Peyer's patch (tissue), 4 donors: ENCODE measurements around the gene MEST. TPM values are rescaled to one million over a fixed set of nuclear protein-coding genes. Genes with fewer than 3 reads are reported as not detected.
"Not testable (repeated sequence)": the region's sequence is repeated elsewhere in the genome, so short reads cannot be mapped to it uniquely, and the experiment has no call there.

Experiments
- DNase-seq, 3 donors: peaks; one replicate each; pipeline ENCODE4 v3.0.0-alpha.2; 2017 to 2019
- H3K27ac ChIP-seq, 4 donors: fragments of 200-600 bp; sonication (generic); one replicate each; pipeline ENCODE4 v1.5.1; 2016 to 2019
- H3K27me3 ChIP-seq, 2 donors: fragments of 200-600 bp; sonication (generic); one replicate each; pipeline ENCODE4 v1.5.1; 2019
- H3K36me3 ChIP-seq, 3 donors: fragments of 200-600 bp; sonication (generic); one replicate each; pipeline ENCODE4 v1.5.1; 2016 to 2019
- H3K4me1 ChIP-seq, 4 donors: fragments of 200-600 bp; sonication (generic); one replicate each; pipeline ENCODE4 v1.5.1; 2016 to 2019
- H3K4me3 ChIP-seq, 4 donors: fragments of 200-600 bp; sonication (generic); 1 replicate in 3 of 4; 2 replicates in 1 of 4; pipeline ENCODE4 v1.5.1; 2016 to 2019; ENCODE audit warnings: mild to moderate bottlenecking in 1 of 4
- H3K9me3 ChIP-seq, 4 donors: fragments of 200-600 bp; sonication (generic); one replicate each; pipeline ENCODE4 v1.5.1; 2016 to 2019; ENCODE audit warnings: mild to moderate bottlenecking in 1 of 4
- POLR2A ChIP-seq, 2 donors: fragments of 450-650 bp; IDR thresholded peaks; one replicate each; pipeline ENCODE4 v1.5.1; 2017; ENCODE audit warnings: antibody characterized with exemption in 2 of 2, mild to moderate bottlenecking in 2 of 2, moderate library complexity in 2 of 2
- total RNA-seq, 4 donors: library from RNA; depleted of rRNA; stranded (reverse); fragments of >200 nt; gene quantifications; one replicate each; pipeline ENCODE4 v1.1.0, GENCODE V29; 2016
- TF ChIP-seq, protein P1 (sequence below), 6 experiments: fragments of 450-650 bp in 4 of 6; fragments of 200-600 bp in 2 of 6; sonication (generic) in 1 of 6; IDR thresholded peaks; one replicate each; pipeline ENCODE4 v1.5.1; 2017 to 2019; ENCODE audit warnings: antibody characterized with exemption in 6 of 6, mild to moderate bottlenecking in 3 of 6, moderate library complexity in 1 of 6

MEST gene
- total RNA-seq, 4 donors from 2014 or later: 11.6 to 36.1 (median 27.1) TPM

- H3K27ac ChIP-seq: no peak overlapping the region
- H3K9me3 ChIP-seq: no peaks in the 10 kb centered on the region
- no peaks in the 10 kb centered on the region for H3K27me3 ChIP-seq
- DNase-seq: no peak
- peaks cover 0 to 27% (median 0%) of the 10 kb centered on the region in 3 donors for H3K36me3 ChIP-seq
- H3K4me1 ChIP-seq: no peaks in the 10 kb centered on the region
- TF ChIP-seq, protein P1, sequence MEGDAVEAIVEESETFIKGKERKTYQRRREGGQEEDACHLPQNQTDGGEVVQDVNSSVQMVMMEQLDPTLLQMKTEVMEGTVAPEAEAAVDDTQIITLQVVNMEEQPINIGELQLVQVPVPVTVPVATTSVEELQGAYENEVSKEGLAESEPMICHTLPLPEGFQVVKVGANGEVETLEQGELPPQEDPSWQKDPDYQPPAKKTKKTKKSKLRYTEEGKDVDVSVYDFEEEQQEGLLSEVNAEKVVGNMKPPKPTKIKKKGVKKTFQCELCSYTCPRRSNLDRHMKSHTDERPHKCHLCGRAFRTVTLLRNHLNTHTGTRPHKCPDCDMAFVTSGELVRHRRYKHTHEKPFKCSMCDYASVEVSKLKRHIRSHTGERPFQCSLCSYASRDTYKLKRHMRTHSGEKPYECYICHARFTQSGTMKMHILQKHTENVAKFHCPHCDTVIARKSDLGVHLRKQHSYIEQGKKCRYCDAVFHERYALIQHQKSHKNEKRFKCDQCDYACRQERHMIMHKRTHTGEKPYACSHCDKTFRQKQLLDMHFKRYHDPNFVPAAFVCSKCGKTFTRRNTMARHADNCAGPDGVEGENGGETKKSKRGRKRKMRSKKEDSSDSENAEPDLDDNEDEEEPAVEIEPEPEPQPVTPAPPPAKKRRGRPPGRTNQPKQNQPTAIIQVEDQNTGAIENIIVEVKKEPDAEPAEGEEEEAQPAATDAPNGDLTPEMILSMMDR (IDR thresholded peaks at IDR 0.05): no peak
- no peak for TF ChIP-seq POLR2A (IDR thresholded peaks at IDR 0.05)
- no peak overlapping the region for H3K4me3 ChIP-seq
These were observed 8.6 kb downstream of the MEST start for GRCh38 chr7:130500463-130500862.

- no peak for DNase-seq
- H3K4me3 ChIP-seq: no peak overlapping the region
- H3K9me3 ChIP-seq: no peaks in the 10 kb centered on the region
- no peak for TF ChIP-seq POLR2A (IDR thresholded peaks at IDR 0.05)
- TF ChIP-seq, protein P1 (IDR thresholded peaks at IDR 0.05): no peak
- no peaks in the 10 kb centered on the region for H3K27me3 ChIP-seq
- peaks cover 0 to 27% (median 0%) of the 10 kb centered on the region in 3 donors for H3K36me3 ChIP-seq
- no peak overlapping the region for H3K27ac ChIP-seq
- no peaks in the 10 kb centered on the region for H3K4me1 ChIP-seq
These were observed 9.0 kb downstream of the MEST start for GRCh38 chr7:130500910-130501309.

DNA sequence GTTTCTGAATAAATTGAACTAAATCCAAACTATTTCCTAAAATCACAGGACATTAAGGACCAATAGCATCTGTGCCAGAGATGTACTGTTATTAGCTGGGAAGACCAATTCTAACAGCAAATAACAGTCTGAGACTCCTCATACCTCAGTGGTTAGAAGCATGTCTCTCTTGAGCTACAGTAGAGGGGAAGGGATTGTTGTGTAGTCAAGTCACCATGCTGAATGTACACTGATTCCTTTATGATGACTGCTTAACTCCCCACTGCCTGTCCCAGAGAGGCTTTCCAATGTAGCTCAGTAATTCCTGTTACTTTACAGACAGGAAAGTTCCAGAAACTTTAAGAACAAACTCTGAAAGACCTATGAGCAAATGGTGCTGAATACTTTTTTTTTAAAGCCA lies 13.9 kb downstream of the MEST start:
- Histone ChIP-seq H3K9me3 (no peaks in the 10 kb centered on the region), H3K27ac (no peak overlapping the region), H3K36me3 (peaks cover 0 to 32% (median 0%) of the 10 kb centered on the region in 3 donors), H3K4me3 (no peak overlapping the region), H3K27me3 (no peaks in the 10 kb centered on the region), H3K4me1 (no peaks in the 10 kb centered on the region)
- DNase-seq: no peak
- TF ChIP-seq, protein P1 (IDR thresholded peaks at IDR 0.05): no peak
- no peak for TF ChIP-seq POLR2A (IDR thresholded peaks at IDR 0.05)

DNA sequence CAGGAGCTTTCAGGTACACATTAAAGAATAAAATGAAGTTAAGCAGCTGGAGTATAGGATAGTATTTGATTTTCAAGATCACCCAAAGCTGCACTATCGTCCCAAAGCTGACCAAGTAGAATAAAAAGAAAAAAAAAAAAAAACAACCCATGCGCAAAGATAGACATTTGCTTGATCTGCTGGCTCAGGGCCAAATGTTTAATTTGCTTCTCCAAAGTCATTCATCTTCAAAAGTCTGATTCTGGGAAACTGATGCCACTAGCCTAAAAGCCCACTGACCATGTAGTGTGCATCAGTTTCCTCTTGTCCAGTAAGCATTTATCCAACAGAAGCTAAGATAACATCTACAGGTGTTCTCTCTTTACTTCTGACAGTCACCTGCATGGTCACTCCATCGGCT lies 14.5 kb downstream of the MEST start:
- H3K36me3 ChIP-seq: peaks cover 0 to 34% (median 0%) of the 10 kb centered on the region in 3 donors
- TF ChIP-seq POLR2A (IDR thresholded peaks at IDR 0.05): no peak
- TF ChIP-seq, protein P1 (IDR thresholded peaks at IDR 0.05): no peak
- no peak overlapping the region for H3K4me3 ChIP-seq
- no peaks in the 10 kb centered on the region for H3K4me1 ChIP-seq
- no peaks in the 10 kb centered on the region for H3K27me3 ChIP-seq
- no peak overlapping the region for H3K27ac ChIP-seq
- H3K9me3 ChIP-seq: no peaks in the 10 kb centered on the region
- no peak for DNase-seq

GRCh38 chr7:130512038-130512437 lies 20.2 kb downstream of the MEST start:
- H3K9me3 ChIP-seq, H3K4me1 ChIP-seq, H3K27me3 ChIP-seq, DNase-seq, H3K27ac ChIP-seq, H3K4me3 ChIP-seq: not testable (repeated sequence)
- H3K36me3 ChIP-seq: peaks cover 0 to 12% (median 0%) of the 10 kb centered on the region in 3 donors

DNA sequence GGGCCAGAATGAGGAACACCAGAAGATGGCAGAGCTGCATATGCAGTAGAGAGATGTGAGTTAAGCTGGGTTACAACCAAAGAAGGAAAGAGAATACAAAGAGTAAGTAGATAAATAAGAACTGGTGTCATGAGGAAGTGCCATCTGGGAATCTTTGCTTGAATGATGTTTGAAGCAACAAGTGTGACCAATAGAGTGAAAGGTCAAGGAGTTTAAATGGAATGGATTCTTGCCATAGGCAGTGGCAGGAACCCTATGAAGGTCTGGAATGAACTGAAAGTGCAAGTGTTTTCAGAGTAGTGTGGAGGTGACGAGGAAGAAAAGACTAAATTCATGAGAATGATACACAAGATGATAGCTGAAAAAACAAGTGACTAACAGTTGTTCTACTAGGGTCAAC lies 21.6 kb downstream of the MEST start:
- Histone ChIP-seq H3K4me1 (no peaks in the 10 kb centered on the region), H3K27me3 (no peaks in the 10 kb centered on the region), H3K9me3 (no peaks in the 10 kb centered on the region), H3K36me3 (peaks cover 0 to 6% (median 0%) of the 10 kb centered on the region in 3 donors), H3K4me3 (no peak overlapping the region), H3K27ac (no peak overlapping the region)
- TF ChIP-seq POLR2A (IDR thresholded peaks at IDR 0.05): no peak
- TF ChIP-seq, protein P1 (IDR thresholded peaks at IDR 0.05): no peak
- no peak for DNase-seq
